Neural cell (in vitro differentiated cells): ENCODE results near the gene DHRS12.

Source experiments
- CTCF ChIP-seq: fragments of 450-650 bp; IDR thresholded peaks from 2 replicates; pipeline ENCODE4 v1.5.1; 2014; ENCODE audit warnings: antibody characterized with exemption, mild to moderate bottlenecking, moderate library complexity; ENCODE audit not compliant: poor library complexity, severe bottlenecking
- EZH2 ChIP-seq: fragments of 200-600, 300-800 bp; shearing (Covaris generic), sonication (generic); IDR thresholded peaks from 2 replicates; pipeline ENCODE4 v1.6.1; 2014; ENCODE audit warnings: antibody characterized with exemption, low read length, borderline replicate concordance, mild to moderate bottlenecking; ENCODE audit not compliant: insufficient read depth, poor library complexity, severe bottlenecking
- MXI1 ChIP-seq: fragments of 450-650 bp; conservative IDR thresholded peaks from 2 replicates; pipeline ENCODE4 v1.6.1; 2014; ENCODE audit warnings: antibody characterized with exemption, mild to moderate bottlenecking; ENCODE audit not compliant: poor library complexity, severe bottlenecking
- POLR2AphosphoS5 ChIP-seq: IDR thresholded peaks from 2 replicates; pipeline ENCODE4 v1.6.1; 2012
- SMC3 ChIP-seq: fragments of 450-650 bp; conservative IDR thresholded peaks from 2 replicates; pipeline ENCODE4 v1.6.1; 2014; ENCODE audit warnings: antibody characterized with exemption, mild to moderate bottlenecking, moderate library complexity; ENCODE audit not compliant: poor library complexity

- TF ChIP-seq POLR2AphosphoS5 (no peak), CTCF (no peak), EZH2 (no peak), MXI1 (no peak), SMC3 (no peak)
Measured at GRCh38 chr13:51805313-51805712, 1.4 kb upstream of the DHRS12 start.
